ENCODE results near the gene NT5DC1. TPM values are rescaled to one million over a fixed set of nuclear protein-coding genes. Genes with fewer than 3 reads are reported as not detected.
"Not testable (repeated sequence)": the region's sequence is repeated elsewhere in the genome, so short reads cannot be mapped to it uniquely, and the experiment has no call there.

The NT5DC1 gene
- total RNA-seq, 2 donors from 2014 or later: 37.5 to 38.1 TPM

DNA sequence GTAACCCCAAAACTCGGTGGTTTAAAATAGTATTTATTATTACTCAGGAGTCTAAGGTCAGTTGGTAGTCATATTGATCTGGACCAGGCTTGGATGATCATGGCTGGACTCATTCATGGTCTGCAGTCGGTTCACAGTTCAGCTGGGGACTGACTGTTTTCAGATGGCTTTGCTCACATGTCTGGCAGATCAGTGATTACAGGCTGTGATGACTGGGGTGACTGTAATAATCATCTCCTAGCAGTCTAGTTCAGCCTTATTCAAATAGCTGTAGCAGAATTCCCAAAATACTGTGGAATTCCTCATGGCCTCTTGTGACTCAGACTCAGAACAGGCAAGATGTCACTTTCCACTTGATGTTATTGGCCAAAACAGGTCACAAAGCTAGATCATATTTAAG, 16.4 kb upstream of the NT5DC1 start:
- intact Hi-C loops (cut with DNase I): no loop called here
- no peak for DNase-seq (ENCODE audit: low spot score)

DNA sequence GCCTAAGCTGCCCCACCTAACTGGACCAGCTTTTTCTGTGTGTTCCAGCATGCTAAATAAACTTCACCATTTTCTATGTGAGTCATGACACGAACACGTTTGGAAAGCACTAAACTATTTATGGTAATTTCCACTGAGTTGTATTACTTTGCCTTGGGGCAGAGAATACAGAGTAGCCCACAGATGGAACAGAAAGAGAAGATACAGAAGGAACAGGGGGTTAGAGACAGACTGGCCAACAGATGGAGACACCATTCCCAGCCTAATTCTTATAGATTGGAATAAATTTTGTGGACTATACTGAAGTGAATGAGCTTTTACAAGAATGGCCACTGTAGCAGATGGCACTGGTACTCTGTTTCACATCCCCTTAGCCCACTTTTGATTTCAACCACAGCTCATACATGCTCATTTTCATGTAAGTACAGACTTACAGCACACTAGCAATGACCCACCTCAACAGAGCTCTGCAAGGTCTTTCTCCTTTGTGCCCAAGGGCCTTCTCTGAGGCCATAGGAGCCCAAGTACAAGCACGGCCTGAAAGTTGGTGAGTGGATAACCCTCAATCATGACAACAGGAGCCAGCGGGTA, 13.1 kb upstream of the NT5DC1 start:
- intact Hi-C loops (cut with DNase I): no loop called here
- DNase-seq (ENCODE audit: low spot score): no peak

DNA sequence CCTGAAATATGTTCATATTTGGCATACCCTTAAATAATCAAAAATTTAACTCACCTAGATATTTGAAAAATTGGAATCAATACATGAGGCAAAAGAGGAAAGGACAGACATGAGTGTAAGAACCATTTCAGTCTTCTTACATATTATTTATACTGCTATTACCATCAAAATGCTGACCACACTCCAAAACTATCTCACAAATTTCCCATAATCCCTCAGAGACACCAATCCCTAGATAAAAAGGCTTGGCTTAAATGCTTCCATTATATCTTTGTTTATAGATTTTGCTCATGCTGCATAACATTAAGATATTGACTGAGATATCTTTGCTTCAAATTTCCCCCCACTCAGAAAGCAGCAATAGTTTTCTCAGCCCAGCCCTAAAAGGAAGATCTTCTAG, 11.7 kb upstream of the NT5DC1 start:
- no peak for DNase-seq (ENCODE audit: low spot score)
- intact Hi-C loops (cut with DNase I): no loop called here

DNA sequence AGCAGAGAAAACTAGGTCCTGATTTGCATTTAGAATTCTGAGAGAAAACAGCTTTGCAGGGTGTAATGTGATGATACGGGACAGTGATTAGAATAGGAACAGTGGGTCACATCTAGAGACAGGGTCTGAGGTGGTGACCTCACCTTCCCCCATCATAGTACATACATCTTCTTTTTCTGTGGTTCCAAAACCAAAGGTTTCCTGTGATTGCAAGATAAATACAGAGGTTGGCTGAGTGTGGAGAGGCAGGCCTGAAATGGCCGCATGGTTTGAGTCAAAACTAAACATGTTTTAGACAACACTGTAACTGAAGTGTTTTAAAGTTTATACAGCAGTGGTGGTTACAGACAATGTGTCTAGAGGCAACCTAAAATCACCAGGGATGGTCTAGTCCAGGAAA, 10.4 kb upstream of the NT5DC1 start:
- intact Hi-C loops (cut with DNase I): no loop called here
- DNase-seq (ENCODE audit: low spot score): no peak

DNA sequence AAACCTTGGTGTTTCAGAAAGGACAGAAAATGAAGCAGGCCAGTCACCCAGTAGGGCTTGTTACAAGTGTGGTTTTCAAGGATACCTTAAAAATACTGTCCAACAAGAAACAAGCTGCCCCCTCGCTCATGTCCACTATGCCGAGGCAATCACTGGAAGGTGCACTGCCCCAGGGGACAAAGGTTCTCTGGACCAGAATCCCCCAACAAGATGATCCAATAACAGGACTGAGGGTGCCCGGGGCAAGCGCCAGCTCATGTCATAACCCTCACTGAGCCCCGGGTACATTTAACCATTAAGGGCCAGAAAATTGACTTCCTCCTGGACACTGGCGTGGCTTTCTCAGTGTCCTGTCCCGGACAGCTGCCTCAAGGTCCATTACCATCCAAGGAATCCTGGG, 6.6 kb upstream of the NT5DC1 start:
- no peak for DNase-seq (ENCODE audit: low spot score)
- intact Hi-C loops (cut with DNase I): loop anchor here in 1 of 2 donors (2.0 kb wide), 1 partner anchor 77 kb away; no protein-coding TSS in a partner anchor

DNA sequence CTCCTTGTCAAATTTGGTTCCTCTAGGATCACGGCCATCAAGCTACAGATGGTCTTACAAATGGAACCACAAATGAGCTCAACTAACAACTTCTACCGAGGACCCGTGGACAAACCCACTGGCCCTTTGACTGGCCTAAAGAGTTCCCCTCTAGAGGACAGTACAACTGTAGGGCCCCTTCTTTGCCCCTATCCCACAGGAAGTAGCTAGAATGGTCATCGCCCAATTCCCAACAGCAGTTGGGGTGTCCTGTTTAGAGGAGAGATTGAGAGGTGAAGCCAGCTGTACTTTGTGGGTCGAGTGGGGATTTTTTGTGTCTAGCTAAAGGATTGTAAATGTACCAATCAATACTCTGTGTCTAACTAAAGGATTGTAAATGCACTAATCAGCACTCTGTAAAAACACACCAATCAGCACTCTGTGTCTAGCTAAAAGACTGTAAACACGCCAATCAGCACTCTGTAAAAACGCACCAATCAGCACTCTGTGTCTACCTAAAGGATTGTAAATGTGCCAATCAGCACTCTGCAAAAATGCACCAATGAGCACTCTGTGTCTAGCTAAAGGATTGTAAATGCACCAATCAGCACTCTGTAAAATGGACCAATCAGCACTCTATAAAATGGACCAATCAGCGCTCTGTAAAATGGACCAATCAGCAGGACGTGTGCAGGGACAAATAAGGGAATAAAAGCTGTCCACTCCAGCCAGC, 4.4 kb upstream of the NT5DC1 start:
- intact Hi-C loops (cut with DNase I); DNase-seq (ENCODE audit: low spot score): not testable (repeated sequence)

DNA sequence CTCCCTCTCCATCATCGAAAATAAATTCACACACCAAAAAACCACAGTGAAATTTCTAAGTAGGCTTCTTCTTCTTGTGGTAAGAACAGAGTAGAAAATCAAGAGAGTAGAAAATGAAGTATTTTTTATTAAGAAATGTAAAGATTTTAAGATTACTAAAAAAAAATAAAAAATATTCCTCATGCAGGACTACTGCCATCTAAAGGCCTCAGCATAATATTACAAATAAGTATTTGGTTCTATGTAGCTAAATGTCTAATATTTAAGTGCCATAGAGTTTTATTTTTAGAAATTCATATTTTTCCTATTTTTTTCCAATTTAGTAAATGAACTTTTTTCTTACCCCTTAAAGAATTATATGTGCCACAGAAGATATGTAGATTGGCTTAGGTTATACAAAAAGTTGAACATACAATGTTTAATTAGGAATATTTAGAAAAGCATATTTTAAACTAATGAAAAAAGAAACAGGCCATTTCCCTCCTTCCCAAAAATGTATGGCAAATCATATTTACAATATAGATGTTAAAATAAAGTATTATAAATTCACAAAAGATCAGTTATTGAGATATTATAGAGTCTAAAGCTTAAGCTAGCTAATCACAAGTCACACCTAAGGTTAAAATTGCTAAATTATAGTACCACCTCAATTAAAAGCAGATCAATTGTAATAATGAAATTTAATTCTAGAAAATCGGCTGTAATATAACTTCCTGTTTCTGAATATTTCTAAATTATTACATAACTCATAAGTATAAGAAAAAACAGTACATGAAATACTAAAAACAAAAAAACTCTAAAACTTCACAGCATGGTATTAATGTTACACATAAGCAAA, 3.5 kb upstream of the NT5DC1 start:
- DNase-seq (ENCODE audit: low spot score): no peak
- intact Hi-C loops (cut with DNase I): no loop called here

DNA sequence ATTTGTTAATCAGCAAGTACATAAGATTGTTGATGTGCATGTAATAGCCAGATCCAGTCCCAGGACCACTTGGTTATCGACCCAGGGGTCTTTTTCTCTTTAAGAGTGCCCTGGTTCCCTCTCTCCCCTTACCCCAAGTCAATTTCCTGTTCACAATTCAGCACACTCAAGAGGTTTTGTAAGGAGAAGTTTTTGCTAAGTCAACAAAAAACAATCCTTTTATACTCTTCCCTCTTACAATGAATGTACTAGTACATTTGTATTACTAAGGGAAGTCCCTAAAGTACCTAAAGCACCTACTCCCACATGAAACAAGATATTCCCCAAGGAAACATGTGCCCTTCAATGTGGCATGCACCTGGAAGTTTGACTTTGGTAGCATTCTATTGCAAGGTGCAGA, 1.6 kb upstream of the NT5DC1 start:
- no peak for DNase-seq (ENCODE audit: low spot score)
- intact Hi-C loops (cut with DNase I): no loop called here

DNA sequence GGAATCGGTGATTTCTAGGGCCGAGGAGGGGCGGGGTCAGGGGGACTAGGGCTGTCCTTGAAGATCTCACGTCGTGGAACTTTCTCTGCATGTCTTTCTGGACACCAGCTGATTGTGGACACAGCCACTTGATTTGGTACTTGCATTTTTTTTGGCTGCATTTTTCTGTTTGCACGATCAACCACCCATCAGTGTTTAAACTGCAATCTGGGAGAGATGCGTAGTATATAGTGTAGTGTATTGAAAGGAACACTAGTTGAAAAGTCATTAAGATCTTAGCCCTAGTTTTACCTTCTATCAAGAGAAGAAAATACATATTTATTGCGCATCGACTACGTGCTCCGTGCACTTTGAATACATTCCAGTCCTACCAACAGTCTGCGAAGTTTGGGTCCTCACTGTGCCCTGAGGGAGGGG, 657 bp downstream of the NT5DC1 start:
- intact Hi-C loops (cut with DNase I): loop anchor here in 1 of 2 donors (2.0 kb wide), 1 partner anchor 93 kb away; no protein-coding TSS in a partner anchor
- no peak for DNase-seq (ENCODE audit: low spot score)

DNA sequence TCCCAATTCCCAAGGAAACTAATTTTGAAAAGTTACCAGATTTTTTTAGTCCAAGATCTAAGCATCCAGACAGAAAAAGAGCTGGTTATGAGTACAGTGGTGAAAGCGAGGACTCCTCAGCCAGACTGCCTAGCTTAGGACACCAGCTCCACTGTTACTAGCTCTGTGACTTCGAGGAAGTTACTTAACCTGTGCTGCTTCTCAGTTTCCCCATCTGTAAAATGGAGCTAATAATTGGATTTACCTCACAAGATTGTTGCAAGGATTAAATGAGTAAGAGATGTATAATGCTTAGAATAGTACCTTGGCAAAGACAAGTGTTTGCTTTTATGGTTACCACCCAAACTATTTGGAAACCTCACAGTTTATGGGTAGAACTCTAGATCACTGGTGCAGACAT, 1.1 kb downstream of the NT5DC1 start:
- DNase-seq (ENCODE audit: low spot score): no peak
- intact Hi-C loops (cut with DNase I): loop anchor here in 1 of 2 donors (2.0 kb wide), 1 partner anchor 93 kb away; no protein-coding TSS in a partner anchor

DNA sequence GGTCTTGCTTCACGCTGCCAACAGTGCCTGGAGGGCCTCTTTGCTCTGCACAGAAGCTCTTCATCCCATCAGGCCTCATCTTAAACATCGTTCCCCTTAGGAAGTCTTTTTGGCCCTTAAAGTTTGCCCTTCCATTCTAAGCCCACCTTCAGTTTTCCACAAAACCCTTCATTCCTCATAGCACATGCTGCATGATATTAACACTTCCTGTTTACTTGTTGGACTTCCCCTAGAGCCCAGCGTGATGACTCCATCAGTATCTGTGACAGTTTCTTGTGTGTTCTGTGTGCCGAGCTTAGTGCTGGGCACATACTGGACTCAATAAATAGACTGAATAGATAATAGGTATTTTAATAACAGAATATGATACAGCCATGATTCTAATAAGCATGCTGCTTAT, 2.2 kb downstream of the NT5DC1 start:
- DNase-seq (ENCODE audit: low spot score): no peak
- intact Hi-C loops (cut with DNase I): no loop called here

DNA sequence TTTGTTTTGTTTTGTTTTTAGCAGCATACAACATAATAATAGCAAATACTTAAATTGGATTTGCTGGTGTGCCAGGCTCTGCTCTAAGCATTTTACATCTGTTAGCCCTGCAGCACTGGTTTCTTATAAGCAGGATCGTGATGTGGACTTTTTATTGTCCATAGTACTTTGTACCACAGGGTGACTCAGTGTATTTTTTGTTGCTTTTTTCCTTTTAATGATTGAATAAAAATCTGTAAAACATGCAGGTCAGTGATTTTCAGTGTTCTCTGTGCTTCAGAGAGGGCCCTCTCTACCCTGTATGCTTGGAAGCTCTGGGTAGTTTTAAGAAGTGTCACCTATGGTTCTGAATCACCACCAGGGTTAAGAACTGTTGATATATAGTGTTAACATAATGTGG, 4.0 kb downstream of the NT5DC1 start:
- no peak for DNase-seq (ENCODE audit: low spot score)
- intact Hi-C loops (cut with DNase I): no loop called here

DNA sequence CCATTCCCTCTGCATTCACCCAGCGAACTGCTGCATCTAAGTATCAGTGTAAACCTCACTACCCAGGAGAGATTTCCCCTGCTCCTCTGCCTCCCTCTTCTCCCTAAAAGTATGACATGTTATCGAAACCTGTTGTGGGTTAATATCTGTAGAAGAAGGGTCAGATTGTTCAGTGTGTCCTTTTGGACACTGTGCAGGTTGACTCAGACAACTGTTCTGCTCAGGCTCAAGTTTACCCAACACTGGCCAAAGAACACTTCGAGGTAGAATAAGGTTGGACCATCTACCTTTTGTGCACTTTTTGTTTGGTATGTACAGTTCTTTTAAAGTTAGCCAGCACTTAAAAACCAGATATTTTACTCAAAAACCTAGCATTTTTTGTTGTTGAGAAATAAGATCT, 4.6 kb downstream of the NT5DC1 start:
- DNase-seq (ENCODE audit: low spot score): no peak
- intact Hi-C loops (cut with DNase I): no loop called here

DNA sequence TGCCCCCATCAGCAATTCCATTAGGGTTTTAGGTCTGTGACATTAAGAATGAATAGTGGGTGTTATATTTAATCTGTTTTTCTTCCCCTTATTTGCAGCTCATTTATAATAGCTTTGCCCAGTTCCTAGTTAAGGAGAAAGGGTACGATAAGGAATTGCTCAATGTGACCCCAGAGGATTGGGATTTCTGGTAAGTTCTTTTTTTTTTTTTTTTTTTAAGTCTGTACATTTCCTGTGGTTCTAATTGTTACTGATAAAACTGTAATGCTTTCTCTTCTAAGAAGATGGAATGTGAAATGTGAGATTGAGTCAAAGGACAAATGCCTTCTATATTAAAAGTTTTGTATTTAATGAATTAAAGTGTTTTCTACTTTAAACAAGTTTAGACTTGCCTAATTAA, 5.5 kb downstream of the NT5DC1 start:
- DNase-seq (ENCODE audit: low spot score): no peak
- intact Hi-C loops (cut with DNase I): no loop called here

DNA sequence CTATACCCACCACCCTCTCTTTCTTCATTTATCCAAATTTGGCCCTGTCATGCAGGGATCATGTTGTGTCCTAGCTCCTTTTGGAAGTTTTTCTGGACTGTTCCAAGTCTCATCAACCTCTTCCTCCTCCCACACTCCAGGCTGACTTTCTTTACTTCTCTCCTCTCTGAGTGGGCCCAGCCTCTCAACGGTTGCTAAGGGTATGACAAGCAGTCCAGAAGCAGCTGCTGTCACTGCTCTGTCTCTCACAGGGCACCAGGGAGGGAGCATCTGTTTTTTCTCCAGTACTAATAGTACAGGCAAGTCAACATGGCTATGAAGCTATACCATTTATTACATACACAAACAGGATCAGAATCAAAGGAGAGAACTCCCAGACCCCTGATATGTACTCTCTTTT, 8.2 kb downstream of the NT5DC1 start:
- DNase-seq (ENCODE audit: low spot score): no peak
- intact Hi-C loops (cut with DNase I): no loop called here

DNA sequence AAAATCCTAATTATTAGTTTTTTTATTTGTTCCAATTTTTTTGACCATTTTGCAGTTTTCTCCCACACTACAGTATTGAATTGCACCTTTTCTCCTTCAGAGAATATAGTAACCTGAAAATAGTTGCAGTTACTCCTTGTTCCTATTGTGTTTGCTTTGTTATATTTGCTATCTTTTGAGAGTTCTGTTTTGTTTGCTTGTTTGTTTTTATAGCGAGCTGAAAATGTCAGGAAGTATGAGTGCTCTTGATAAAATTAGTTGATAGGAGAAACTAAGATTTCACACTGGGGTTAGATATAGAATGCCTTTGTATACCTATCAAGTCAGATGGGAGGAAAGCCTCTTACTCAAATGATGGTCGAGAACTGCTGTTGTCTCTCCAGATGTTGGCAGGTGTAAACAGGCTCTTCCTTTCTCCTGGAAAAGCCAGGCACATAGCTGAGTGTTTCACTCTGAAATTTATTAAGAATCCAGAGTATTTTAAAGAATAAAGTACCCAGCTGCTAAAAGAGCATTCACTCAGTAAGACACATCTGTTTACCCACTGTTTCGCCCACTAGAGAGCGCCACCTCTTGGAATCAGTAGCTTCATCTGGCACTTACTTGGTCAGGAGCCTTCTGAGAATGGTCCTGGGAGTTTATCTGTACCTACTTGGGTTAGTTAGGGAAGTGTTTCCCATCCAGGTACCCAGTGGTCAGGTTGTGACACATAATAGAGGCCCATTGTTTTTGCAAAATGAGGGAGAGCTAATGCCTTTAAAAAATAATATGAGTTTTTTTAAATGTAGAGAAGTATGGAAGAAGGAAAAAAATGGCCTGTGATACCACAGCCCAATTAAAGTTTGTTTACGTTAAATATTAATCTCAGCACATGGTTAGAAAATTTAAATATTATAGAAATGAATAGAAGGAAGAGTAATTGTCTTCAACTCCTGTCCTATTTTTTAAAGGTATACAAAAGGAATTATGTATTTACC, 11.2 kb downstream of the NT5DC1 start:
- intact Hi-C loops (cut with DNase I): no loop called here
- DNase-seq (ENCODE audit: low spot score): no peak

DNA sequence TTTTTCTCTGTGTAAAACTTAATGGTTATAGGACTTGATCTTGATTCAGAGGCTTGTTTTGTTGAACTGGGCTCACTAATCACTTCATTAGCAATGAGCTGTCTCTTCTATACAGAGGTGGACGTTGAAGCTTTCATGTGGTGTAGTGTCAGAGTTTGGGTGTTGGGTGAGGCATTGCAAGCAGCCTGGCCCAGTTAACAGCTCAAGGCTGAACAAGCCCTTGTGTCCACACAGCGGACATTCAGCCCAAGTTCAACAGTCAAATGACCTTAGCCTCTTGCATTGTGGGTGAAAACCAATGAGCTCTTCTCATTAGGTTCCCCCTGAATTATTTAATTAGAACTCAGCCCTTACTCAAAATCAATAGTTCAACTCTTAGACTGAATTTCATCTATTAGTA, 12.7 kb downstream of the NT5DC1 start:
- intact Hi-C loops (cut with DNase I): no loop called here
- no peak for DNase-seq (ENCODE audit: low spot score)

DNA sequence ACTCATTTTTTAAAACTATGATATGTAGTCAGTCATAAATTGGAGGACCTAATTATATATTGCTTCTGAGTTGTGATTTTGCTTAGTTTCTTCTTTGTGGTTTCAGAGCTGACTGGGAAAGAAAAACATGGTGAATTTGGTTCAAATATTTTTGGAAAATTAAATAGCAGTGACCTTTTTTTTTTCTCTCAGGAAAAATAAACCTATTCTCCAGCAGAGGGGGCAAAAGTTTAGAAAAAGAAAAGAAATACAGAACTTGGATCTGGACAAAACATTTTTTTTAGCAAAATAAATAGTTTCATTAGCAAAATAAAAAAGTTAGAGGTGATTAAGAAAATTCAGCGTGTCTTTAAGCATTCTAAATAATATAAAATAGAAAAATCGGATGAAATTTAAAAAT, 15.1 kb downstream of the NT5DC1 start:
- intact Hi-C loops (cut with DNase I): no loop called here

DNA sequence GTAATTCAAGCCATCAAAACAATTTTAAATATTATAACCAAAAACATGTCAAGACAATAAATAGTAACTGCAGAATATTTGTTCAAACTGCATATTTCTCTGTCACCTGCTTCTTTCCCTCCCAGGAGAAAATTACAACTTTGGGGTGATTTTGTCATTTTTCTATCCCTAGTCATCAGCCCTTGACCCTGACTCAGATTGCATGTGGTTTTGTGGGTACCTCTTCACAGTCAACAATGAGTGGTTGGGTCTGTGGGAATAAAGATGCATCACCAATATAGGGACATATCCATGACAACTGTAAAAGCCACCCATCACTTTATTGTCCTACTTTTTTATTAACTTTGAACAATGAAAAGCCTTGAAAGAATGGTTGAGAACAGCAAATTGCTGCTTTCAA, 18.0 kb downstream of the NT5DC1 start:
- DNase-seq (ENCODE audit: low spot score): no peak
- intact Hi-C loops (cut with DNase I): no loop called here

More for the DNA sequence above, 15.1 kb downstream of the NT5DC1 start:
- DNase-seq (ENCODE audit: low spot score): no peak
